Measurements from ENCODE around the gene TXNDC12.

Gene TXNDC12

GRCh38 chr1:52055066-52055865, at the start of gene TXNDC12 (continued):
- TF ChIP-seq ZNF544 (tag by site-specific recombination; IDR thresholded peaks at IDR 0.05) (no peak), ZSCAN23 (tag by site-specific recombination; IDR thresholded peaks at IDR 0.05) (no peak), EGR2 (tag by site-specific recombination; IDR thresholded peaks at IDR 0.05; ENCODE audit: low read depth) (peak; percentile 69), ZNF140 (tag by site-specific recombination; IDR thresholded peaks at IDR 0.05) (no peak), ZNF302 (tag by site-specific recombination; IDR thresholded peaks at IDR 0.05; ENCODE audit: low read depth) (no peak), ZNF791 (tag by site-specific recombination; IDR thresholded peaks at IDR 0.05) (no peak), ZNF449 (tag by site-specific recombination; IDR thresholded peaks at IDR 0.05) (no peak), ZNF621 (tag by site-specific recombination; IDR thresholded peaks at IDR 0.05) (no peak), ZNF571 (tag by site-specific recombination; IDR thresholded peaks at IDR 0.05) (no peak), ZNF23 (tag by site-specific recombination; IDR thresholded peaks at IDR 0.05; ENCODE audit: borderline replicate concordance) (no peak), MZF1 (tag by site-specific recombination; IDR thresholded peaks at IDR 0.05; ENCODE audit: borderline replicate concordance) (no peak), KLF7 (tag by site-specific recombination; IDR thresholded peaks at IDR 0.05; ENCODE audit: borderline replicate concordance) (0 out of 2 replicates have a peak, but pooled peaks have one; percentile 51), ZNF2 (tag by site-specific recombination; IDR thresholded peaks at IDR 0.05) (peak; percentile 65), SP3 (tag by site-specific recombination; IDR thresholded peaks at IDR 0.05) (peak; percentile 81), OSR2 (tag by site-specific recombination; IDR thresholded peaks at IDR 0.05) (0 out of 2 replicates have a peak, but pooled peaks have one; percentile 22), ZNF248 (tag by site-specific recombination; IDR thresholded peaks at IDR 0.05) (no peak), ZBTB10 (tag by site-specific recombination; IDR thresholded peaks at IDR 0.05) (no peak), SP7 (tag by site-specific recombination; IDR thresholded peaks at IDR 0.05) (peak; percentile 62), YY1 (tag by site-specific recombination; IDR thresholded peaks at IDR 0.05) (no peak), ZEB2 (tag by site-specific recombination; IDR thresholded peaks at IDR 0.05) (peak; percentile 93), ZNF521 (tag by site-specific recombination; IDR thresholded peaks at IDR 0.05) (no peak)
- TF ChIP-seq, protein P1, sequence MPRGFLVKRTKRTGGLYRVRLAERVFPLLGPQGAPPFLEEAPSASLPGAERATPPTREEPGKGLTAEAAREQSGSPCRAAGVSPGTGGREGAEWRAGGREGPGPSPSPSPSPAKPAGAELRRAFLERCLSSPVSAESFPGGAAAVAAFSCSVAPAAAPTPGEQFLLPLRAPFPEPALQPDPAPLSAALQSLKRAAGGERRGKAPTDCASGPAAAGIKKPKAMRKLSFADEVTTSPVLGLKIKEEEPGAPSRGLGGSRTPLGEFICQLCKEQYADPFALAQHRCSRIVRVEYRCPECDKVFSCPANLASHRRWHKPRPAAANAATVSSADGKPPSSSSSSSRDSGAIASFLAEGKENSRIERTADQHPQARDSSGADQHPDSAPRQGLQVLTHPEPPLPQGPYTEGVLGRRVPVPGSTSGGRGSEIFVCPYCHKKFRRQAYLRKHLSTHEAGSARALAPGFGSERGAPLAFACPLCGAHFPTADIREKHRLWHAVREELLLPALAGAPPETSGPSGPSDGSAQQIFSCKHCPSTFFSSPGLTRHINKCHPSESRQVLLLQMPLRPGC (tag by site-specific recombination; IDR thresholded peaks at IDR 0.05) = peak; percentile 12; the same call in 1 of the 2 replicates
- TF ChIP-seq, protein P2, sequence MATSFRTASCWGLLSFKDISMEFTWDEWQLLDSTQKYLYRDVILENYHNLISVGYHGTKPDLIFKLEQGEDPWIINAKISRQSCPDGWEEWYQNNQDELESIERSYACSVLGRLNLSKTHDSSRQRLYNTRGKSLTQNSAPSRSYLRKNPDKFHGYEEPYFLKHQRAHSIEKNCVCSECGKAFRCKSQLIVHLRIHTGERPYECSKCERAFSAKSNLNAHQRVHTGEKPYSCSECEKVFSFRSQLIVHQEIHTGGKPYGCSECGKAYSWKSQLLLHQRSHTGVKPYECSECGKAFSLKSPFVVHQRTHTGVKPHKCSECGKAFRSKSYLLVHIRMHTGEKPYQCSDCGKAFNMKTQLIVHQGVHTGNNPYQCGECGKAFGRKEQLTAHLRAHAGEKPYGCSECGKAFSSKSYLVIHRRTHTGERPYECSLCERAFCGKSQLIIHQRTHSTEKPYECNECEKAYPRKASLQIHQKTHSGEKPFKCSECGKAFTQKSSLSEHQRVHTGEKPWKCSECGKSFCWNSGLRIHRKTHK (tag by site-specific recombination; IDR thresholded peaks at IDR 0.05) = no peak; the same call in 1 of the 2 replicates
- TF ChIP-seq, protein P3, sequence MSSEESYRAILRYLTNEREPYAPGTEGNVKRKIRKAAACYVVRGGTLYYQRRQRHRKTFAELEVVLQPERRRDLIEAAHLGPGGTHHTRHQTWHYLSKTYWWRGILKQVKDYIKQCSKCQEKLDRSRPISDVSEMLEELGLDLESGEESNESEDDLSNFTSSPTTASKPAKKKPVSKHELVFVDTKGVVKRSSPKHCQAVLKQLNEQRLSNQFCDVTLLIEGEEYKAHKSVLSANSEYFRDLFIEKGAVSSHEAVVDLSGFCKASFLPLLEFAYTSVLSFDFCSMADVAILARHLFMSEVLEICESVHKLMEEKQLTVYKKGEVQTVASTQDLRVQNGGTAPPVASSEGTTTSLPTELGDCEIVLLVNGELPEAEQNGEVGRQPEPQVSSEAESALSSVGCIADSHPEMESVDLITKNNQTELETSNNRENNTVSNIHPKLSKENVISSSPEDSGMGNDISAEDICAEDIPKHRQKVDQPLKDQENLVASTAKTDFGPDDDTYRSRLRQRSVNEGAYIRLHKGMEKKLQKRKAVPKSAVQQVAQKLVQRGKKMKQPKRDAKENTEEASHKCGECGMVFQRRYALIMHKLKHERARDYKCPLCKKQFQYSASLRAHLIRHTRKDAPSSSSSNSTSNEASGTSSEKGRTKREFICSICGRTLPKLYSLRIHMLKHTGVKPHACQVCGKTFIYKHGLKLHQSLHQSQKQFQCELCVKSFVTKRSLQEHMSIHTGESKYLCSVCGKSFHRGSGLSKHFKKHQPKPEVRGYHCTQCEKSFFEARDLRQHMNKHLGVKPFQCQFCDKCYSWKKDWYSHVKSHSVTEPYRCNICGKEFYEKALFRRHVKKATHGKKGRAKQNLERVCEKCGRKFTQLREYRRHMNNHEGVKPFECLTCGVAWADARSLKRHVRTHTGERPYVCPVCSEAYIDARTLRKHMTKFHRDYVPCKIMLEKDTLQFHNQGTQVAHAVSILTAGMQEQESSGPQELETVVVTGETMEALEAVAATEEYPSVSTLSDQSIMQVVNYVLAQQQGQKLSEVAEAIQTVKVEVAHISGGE (tag by site-specific recombination; conservative IDR thresholded peaks at IDR 0.05; ENCODE audit: low read depth) = peak; percentile 88
